ENCODE data around the gene CXCR2.

The CXCR2 gene

GRCh38 chr2:218172845-218173244, 47.0 kb downstream of the CXCR2 start:
- Histone ChIP-seq H3K9me3 (ENCODE audit: control insufficient read depth, insufficient read depth, low read length) (no peaks in the 10 kb centered on the region), H3K4me1 (ENCODE audit: control insufficient read depth, low read length) (peaks cover 10% of the 10 kb centered on the region), H3K4me2 (ENCODE audit: low read length) (no peak overlapping the region), H3K27ac (ENCODE audit: low read depth, low read length) (no peak overlapping the region), H3K36me3 (ENCODE audit: control insufficient read depth, low read length) (no peaks in the 10 kb centered on the region), H3K9me2 (replicated peaks; ENCODE audit: control insufficient read depth, low read length) (no peaks in the 10 kb centered on the region), H3F3A (ENCODE audit: control insufficient read depth, insufficient read depth) (no peaks in the 10 kb centered on the region), H3K79me2 (ENCODE audit: control insufficient read depth, low read length) (no peaks in the 10 kb centered on the region), H3K27me3 (ENCODE audit: control insufficient read depth, low read length) (peaks cover 10% of the 10 kb centered on the region), H4K20me1 (ENCODE audit: control insufficient read depth, insufficient read depth, low read depth, low read length) (no peaks in the 10 kb centered on the region), H3K4me3 (ENCODE audit: low read length) (no peak overlapping the region)
- TF ChIP-seq EZH2phosphoT487 (IDR thresholded peaks at IDR 0.05; ENCODE audit: borderline replicate concordance, low read length) (no peak), CTCF (IDR thresholded peaks at IDR 0.05; ENCODE audit: low read depth, low read length, poor library complexity, severe bottlenecking) (no peak)

DNA sequence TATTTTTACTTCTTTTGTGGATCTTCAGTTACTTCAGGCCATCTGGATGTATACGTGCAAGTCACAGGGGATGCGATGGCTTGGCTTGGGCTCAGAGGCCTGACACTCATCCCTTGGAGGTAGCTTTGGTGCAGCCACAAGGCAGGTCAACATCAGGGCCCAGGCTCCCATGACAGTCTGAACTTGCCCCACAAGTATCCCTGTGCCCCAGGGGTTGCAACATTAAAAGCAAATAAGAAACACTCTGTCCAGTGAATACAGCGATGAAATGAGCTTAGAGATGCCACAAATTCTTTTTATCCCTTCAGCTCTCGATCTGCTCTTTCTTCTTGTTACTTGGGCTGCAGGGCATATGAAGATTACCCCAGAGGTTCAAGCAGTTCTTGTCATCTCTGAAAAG, 54.0 kb downstream of the CXCR2 start:
- H3K79me2 ChIP-seq (ENCODE audit: control insufficient read depth, low read length) = no peaks in the 10 kb centered on the region
- TF ChIP-seq EZH2phosphoT487 (IDR thresholded peaks at IDR 0.05; ENCODE audit: borderline replicate concordance, low read length) = no peak
- no peak for TF ChIP-seq CTCF (IDR thresholded peaks at IDR 0.05; ENCODE audit: low read depth, low read length, poor library complexity, severe bottlenecking)
- no peaks in the 10 kb centered on the region for H3F3A ChIP-seq (ENCODE audit: control insufficient read depth, insufficient read depth)
- no peaks in the 10 kb centered on the region for H3K4me1 ChIP-seq (ENCODE audit: control insufficient read depth, low read length)
- no peak overlapping the region for H3K4me3 ChIP-seq (ENCODE audit: low read length)
- H3K27me3 ChIP-seq (ENCODE audit: control insufficient read depth, low read length) = peaks cover 16% of the 10 kb centered on the region
- H3K9me2 ChIP-seq (replicated peaks; ENCODE audit: control insufficient read depth, low read length) = no peaks in the 10 kb centered on the region
- no peaks in the 10 kb centered on the region for H3K36me3 ChIP-seq (ENCODE audit: control insufficient read depth, low read length)
- no peak overlapping the region for H3K27ac ChIP-seq (ENCODE audit: low read depth, low read length)
- H3K4me2 ChIP-seq (ENCODE audit: low read length) = no peak overlapping the region
- H4K20me1 ChIP-seq (ENCODE audit: control insufficient read depth, insufficient read depth, low read depth, low read length) = no peaks in the 10 kb centered on the region
- H3K9me3 ChIP-seq (ENCODE audit: control insufficient read depth, insufficient read depth, low read length) = no peaks in the 10 kb centered on the region

DNA sequence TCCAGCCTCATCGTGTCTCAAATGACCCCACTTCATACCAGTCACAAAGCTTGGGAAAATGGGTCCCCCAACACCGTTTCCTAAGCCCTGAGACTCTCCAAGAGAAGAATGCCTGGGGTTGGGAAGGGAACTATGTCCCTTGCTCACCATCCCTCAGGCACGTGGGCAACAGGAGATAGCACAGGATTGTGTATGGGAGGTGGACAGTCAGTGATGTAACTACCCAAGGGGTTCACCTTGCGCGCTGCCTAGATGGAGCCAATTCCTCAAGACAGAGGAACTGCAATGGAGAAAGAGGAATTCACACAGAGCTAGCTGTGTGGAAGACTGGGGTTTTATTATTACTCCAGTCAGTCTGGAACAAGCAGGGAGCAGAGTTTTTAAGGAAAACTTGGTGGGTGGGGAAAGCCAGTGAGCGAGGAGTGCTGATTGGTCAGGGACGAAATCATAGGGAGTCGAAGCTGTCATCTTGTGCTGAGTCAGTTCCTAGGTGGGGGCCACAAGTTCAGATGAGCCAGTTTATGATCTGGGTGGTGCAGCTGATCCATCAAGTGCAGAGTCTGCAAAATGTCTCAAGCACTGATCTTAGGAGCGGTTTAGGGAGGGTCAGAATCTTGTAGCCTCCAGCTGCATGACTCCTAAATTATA, 54.8 kb downstream of the CXCR2 start:
- no peaks in the 10 kb centered on the region for H3F3A ChIP-seq (ENCODE audit: control insufficient read depth, insufficient read depth)

More for the DNA sequence above, 54.8 kb downstream of the CXCR2 start:
- no peaks in the 10 kb centered on the region for H4K20me1 ChIP-seq (ENCODE audit: control insufficient read depth, insufficient read depth, low read depth, low read length)
- H3K9me2 ChIP-seq (replicated peaks; ENCODE audit: control insufficient read depth, low read length) = no peaks in the 10 kb centered on the region
- H3K36me3 ChIP-seq (ENCODE audit: control insufficient read depth, low read length) = no peaks in the 10 kb centered on the region
- H3K4me2 ChIP-seq (ENCODE audit: low read length) = no peak overlapping the region
- peaks cover 16% of the 10 kb centered on the region for H3K27me3 ChIP-seq (ENCODE audit: control insufficient read depth, low read length)
- no peaks in the 10 kb centered on the region for H3K79me2 ChIP-seq (ENCODE audit: control insufficient read depth, low read length)
- no peak for TF ChIP-seq EZH2phosphoT487 (IDR thresholded peaks at IDR 0.05; ENCODE audit: borderline replicate concordance, low read length)
- TF ChIP-seq CTCF (IDR thresholded peaks at IDR 0.05; ENCODE audit: low read depth, low read length, poor library complexity, severe bottlenecking) = no peak
- H3K27ac ChIP-seq (ENCODE audit: low read depth, low read length) = no peak overlapping the region
- no peak overlapping the region for H3K4me3 ChIP-seq (ENCODE audit: low read length)
- no peaks in the 10 kb centered on the region for H3K4me1 ChIP-seq (ENCODE audit: control insufficient read depth, low read length)
- H3K9me3 ChIP-seq (ENCODE audit: control insufficient read depth, insufficient read depth, low read length) = no peaks in the 10 kb centered on the region
